HEK293 (cell line): Measurements from ENCODE around the gene KCTD19.
A peak's percentile ranks its signal among the peaks of the same experiment; 100 is the strongest.

Source experiments
- CTCF ChIA-PET: fragments of 350-600 bp; formaldehyde crosslinking; extraction: SDS; loops from one replicate; lab custom pipeline; 2021; ENCODE audit warnings: antibody characterized with exemption; lab: Yijun Ruan, JAX
- POLR2A ChIA-PET: fragments of 300-600 bp; formaldehyde crosslinking; extraction: SDS; loops from one replicate; lab custom pipeline; 2020; ENCODE audit warnings: antibody characterized with exemption, inconsistent platforms; lab: Yijun Ruan, JAX
- H3K27ac ChIP-seq: fragments of 200-500 bp; sonication (Bioruptor generic); 2 replicates; pipeline ENCODE4 v1.5.1; 2014; ENCODE audit warnings: low read depth, low read length, control low read depth, inconsistent platforms; ENCODE audit errors: extremely low read depth
- H3K36me3 ChIP-seq, 2 experiments: fragments of 200-500 bp in 1 of 2; sonication (Bioruptor generic) in 1 of 2; 1 replicate in 1 of 2; 2 replicates in 1 of 2; pipeline ENCODE4 v1.5.1; 2014 to 2017; ENCODE audit warnings: inconsistent platforms in 2 of 2, low read length in 2 of 2; ENCODE audit not compliant: control insufficient read depth in 2 of 2, insufficient read depth in 1 of 2
- H3K4me1 ChIP-seq: fragments of 200-500 bp; sonication (Bioruptor generic); 2 replicates; pipeline ENCODE4 v1.5.1; 2014; ENCODE audit warnings: mild to moderate bottlenecking, low read length, inconsistent platforms; ENCODE audit not compliant: control insufficient read depth, insufficient read depth
- H3K4me3 ChIP-seq: 2 replicates; pipeline ENCODE4 v1.5.1; 2011; ENCODE audit warnings: low read depth, mild to moderate bottlenecking, control low read depth, low read length, moderate library complexity
- H3K9me3 ChIP-seq: fragments of 200-500 bp; sonication (Bioruptor generic); 2 replicates; pipeline ENCODE4 v1.5.1; 2014; ENCODE audit warnings: low read depth, low read length, inconsistent platforms; ENCODE audit not compliant: control insufficient read depth, insufficient read depth
- GLIS1 ChIP-seq: fragments of 450-650 bp; formaldehyde crosslinking; IDR thresholded peaks from 2 replicates; pipeline ENCODE4 v1.5.1; 2016; ENCODE audit warnings: missing biosample characterization, missing genetic modification characterization
- KLF1 ChIP-seq: fragments of 450-650 bp; formaldehyde crosslinking; IDR thresholded peaks from 2 replicates; pipeline ENCODE4 v1.5.1; 2016; ENCODE audit warnings: missing biosample characterization, missing genetic modification characterization
- KLF17 ChIP-seq: fragments of 450-650 bp; formaldehyde crosslinking; IDR thresholded peaks from 2 replicates; pipeline ENCODE4 v1.5.1; 2016; ENCODE audit warnings: missing biosample characterization, missing genetic modification characterization
- PRDM2 ChIP-seq: fragments of 450-650 bp; formaldehyde crosslinking; IDR thresholded peaks from 2 replicates; pipeline ENCODE4 v1.5.1; 2016; ENCODE audit warnings: missing biosample characterization, missing genetic modification characterization, borderline replicate concordance
- SCRT2 ChIP-seq: fragments of 450-650 bp; formaldehyde crosslinking; IDR thresholded peaks from 2 replicates; pipeline ENCODE4 v1.5.1; 2016; ENCODE audit warnings: missing biosample characterization, missing genetic modification characterization
- SP2 ChIP-seq: fragments of 450-650 bp; formaldehyde crosslinking; IDR thresholded peaks from 2 replicates; pipeline ENCODE4 v1.5.1; 2016; ENCODE audit warnings: missing biosample characterization, missing genetic modification characterization
- SP7 ChIP-seq: fragments of 450-650 bp; formaldehyde crosslinking; IDR thresholded peaks from 2 replicates; pipeline ENCODE4 v1.5.1; 2016; ENCODE audit warnings: missing biosample characterization, missing genetic modification characterization
- ZBTB49 ChIP-seq: fragments of 450-650 bp; formaldehyde crosslinking; IDR thresholded peaks from 2 replicates; pipeline ENCODE4 v1.5.1; 2016; ENCODE audit warnings: missing biosample characterization, missing genetic modification characterization, low read depth
- ZEB2 ChIP-seq: fragments of 450-650 bp; formaldehyde crosslinking; IDR thresholded peaks from 2 replicates; pipeline ENCODE4 v1.5.1; 2016; ENCODE audit warnings: missing biosample characterization, missing genetic modification characterization
- ZNF148 ChIP-seq: fragments of 450-650 bp; formaldehyde crosslinking; IDR thresholded peaks from 2 replicates; pipeline ENCODE4 v1.5.0; 2017; ENCODE audit warnings: missing biosample characterization, missing genetic modification characterization, borderline replicate concordance
- ZNF223 ChIP-seq: fragments of 450-650 bp; formaldehyde crosslinking; IDR thresholded peaks from 2 replicates; pipeline ENCODE4 v1.5.1; 2016; ENCODE audit warnings: missing biosample characterization, missing genetic modification characterization
- ZNF26 ChIP-seq: fragments of 450-650 bp; formaldehyde crosslinking; IDR thresholded peaks from 2 replicates; pipeline ENCODE4 v1.5.1; 2016; ENCODE audit warnings: missing biosample characterization, missing genetic modification characterization
- ZNF394 ChIP-seq: fragments of 450-650 bp; formaldehyde crosslinking; IDR thresholded peaks from 2 replicates; pipeline ENCODE4 v1.5.1; 2016; ENCODE audit warnings: missing biosample characterization, missing genetic modification characterization, mild to moderate bottlenecking, moderate library complexity, borderline replicate concordance
- ZNF580 ChIP-seq: fragments of 450-650 bp; formaldehyde crosslinking; IDR thresholded peaks from 2 replicates; pipeline ENCODE4 v1.5.1; 2016; ENCODE audit warnings: missing biosample characterization, missing genetic modification characterization
- ZNF623 ChIP-seq: fragments of 450-650 bp; formaldehyde crosslinking; IDR thresholded peaks from 2 replicates; pipeline ENCODE4 v1.5.1; 2016; ENCODE audit warnings: missing biosample characterization, missing genetic modification characterization
- ZNF658 ChIP-seq: fragments of 450-650 bp; formaldehyde crosslinking; IDR thresholded peaks from 2 replicates; pipeline ENCODE4; 2016; ENCODE audit warnings: missing biosample characterization, missing genetic modification characterization
- ZNF843 ChIP-seq: fragments of 450-650 bp; formaldehyde crosslinking; IDR thresholded peaks from 2 replicates; pipeline ENCODE4 v1.5.1; 2016; ENCODE audit warnings: missing biosample characterization, missing genetic modification characterization
- ZSCAN18 ChIP-seq: fragments of 450-650 bp; formaldehyde crosslinking; IDR thresholded peaks from 2 replicates; pipeline ENCODE4 v1.5.1; 2016; ENCODE audit warnings: missing biosample characterization, missing genetic modification characterization

The KCTD19 gene

GRCh38 chr16:67311607-67312488, 14.7 kb downstream of the KCTD19 start:
- Histone ChIP-seq H3K27ac (no peak overlapping the region), H3K4me3 (no peak overlapping the region), H3K4me1 (peaks cover 8% of the 10 kb centered on the region; the same call in 1 of the 2 replicates), H3K36me3 (no peaks in the 10 kb centered on the region), H3K9me3 (no peaks in the 10 kb centered on the region)
- ChIA-PET CTCF (interaction anchor here (0.6 to 4.3 kb wide), 3 partner anchors 15 to 128 kb away, joined by 3 to 18 read pairs (median 3); partner anchors contain the start of genes KCTD19 and LRRC36), POLR2A (interaction anchor here (1.2 kb wide), 1 partner anchor 15 kb away, joined by 5 read pairs; no protein-coding TSS in a partner anchor)
- TF ChIP-seq ZBTB49 (tag by site-specific recombination) = no peak
- no peak for TF ChIP-seq ZNF223 (tag by site-specific recombination)
- TF ChIP-seq ZEB2 (tag by site-specific recombination) = peak; percentile 93
- TF ChIP-seq SCRT2 (tag by site-specific recombination) = no peak
- TF ChIP-seq KLF1 (tag by site-specific recombination) = no peak
- peak; percentile 63 for TF ChIP-seq SP2 (tag by site-specific recombination)
- peak; percentile 92; the same call in 1 of the 2 replicates for TF ChIP-seq KLF17 (tag by site-specific recombination)
- TF ChIP-seq PRDM2 (tag by site-specific recombination) = no peak
- peak; percentile 68; the same call in 1 of the 2 replicates for TF ChIP-seq ZNF843 (tag by site-specific recombination)
- TF ChIP-seq ZNF580 (tag by site-specific recombination) = no peak; the same call in 1 of the 2 replicates
- 0 out of 2 replicates have a peak, but pooled peaks have one; percentile 52 for TF ChIP-seq ZNF394 (tag by site-specific recombination)
- no peak for TF ChIP-seq ZNF658 (tag by site-specific recombination)
- TF ChIP-seq GLIS1 = no peak
- no peak for TF ChIP-seq ZNF148 (tag by site-specific recombination)
- TF ChIP-seq ZNF26 (tag by site-specific recombination) = no peak
- peak; percentile 78 for TF ChIP-seq SP7
- no peak for TF ChIP-seq ZSCAN18 (tag by site-specific recombination)
- no peak; the same call in 1 of the 2 replicates for TF ChIP-seq ZNF623 (tag by site-specific recombination)
